MG63 (cell line): ENCODE results near the gene NOS1AP. TPM values are rescaled to one million over a fixed set of nuclear protein-coding genes. Genes with fewer than 3 reads are reported as not detected.

ENCODE experiments used
- DNase-seq: peaks from one replicate; pipeline ENCODE4 v3.0.0-alpha.2; 2020
- H3K27me3 ChIP-seq: fragments of 250-450 bp; sonication (Bioruptor Pico); 2 replicates; pipeline ENCODE4 v1.5.1; 2020; ENCODE audit warnings: mild to moderate bottlenecking, moderate library complexity
- H3K36me3 ChIP-seq: fragments of 250-450 bp; sonication (Bioruptor Pico); 2 replicates; pipeline ENCODE4 v1.5.1; 2020; ENCODE audit warnings: mild to moderate bottlenecking, moderate library complexity
- H3K4me3 ChIP-seq: fragments of 250-450 bp; sonication (Bioruptor Pico); 2 replicates; pipeline ENCODE4 v1.5.1; 2020; ENCODE audit warnings: mild to moderate bottlenecking, moderate library complexity
- H3K9me3 ChIP-seq: fragments of 250-450 bp; sonication (Bioruptor Pico); 2 replicates; pipeline ENCODE4 v1.5.1; 2020; ENCODE audit warnings: mild to moderate bottlenecking, moderate library complexity
- total RNA-seq: library from RNA; depleted of rRNA; stranded (reverse); fragments of >200 nt; shearing (Covaris generic); gene quantifications from 2 replicates; pipeline ENCODE4 v1.2.3, GENCODE V29; 2014; ENCODE audit warnings: low replicate concordance

Gene NOS1AP
- total RNA-seq, 1 experiment from 2014 or later = not detected

GRCh38 chr1:162250004-162250730 lies 180.7 kb downstream of the NOS1AP start:
- Histone ChIP-seq H3K27me3 (peaks cover 4% of the 10 kb centered on the region), H3K36me3 (no peaks in the 10 kb centered on the region), H3K4me3 (no peak overlapping the region), H3K9me3 (no peaks in the 10 kb centered on the region)
- DNase-seq = no peak

- Histone ChIP-seq H3K27me3 (peaks cover 2% of the 10 kb centered on the region), H3K36me3 (no peaks in the 10 kb centered on the region), H3K9me3 (no peaks in the 10 kb centered on the region), H3K4me3 (no peak overlapping the region)
- no peak for DNase-seq
These were observed 181.6 kb downstream of the NOS1AP start for GRCh38 chr1:162251102-162251501.

GRCh38 chr1:162252214-162252613 lies 182.7 kb downstream of the NOS1AP start:
- H3K27me3 ChIP-seq = peaks cover 2% of the 10 kb centered on the region; the same call in 1 of the 2 replicates
- no peak for DNase-seq
- H3K4me3 ChIP-seq = no peak overlapping the region

GRCh38 chr1:162253790-162254189 lies 184.3 kb downstream of the NOS1AP start:
- H3K27me3 ChIP-seq = peaks cover 2% of the 10 kb centered on the region; the same call in 1 of the 2 replicates
- DNase-seq = no peak

More at GRCh38 chr1:162252214-162252613, 182.7 kb downstream of the NOS1AP start:
- H3K9me3 ChIP-seq = no peaks in the 10 kb centered on the region
- H3K36me3 ChIP-seq = no peaks in the 10 kb centered on the region

GRCh38 chr1:162256287-162256686 lies 186.8 kb downstream of the NOS1AP start:
- H3K4me3 ChIP-seq = no peak overlapping the region
- peaks cover 2% of the 10 kb centered on the region; the same call in 1 of the 2 replicates for H3K9me3 ChIP-seq
- H3K36me3 ChIP-seq = no peaks in the 10 kb centered on the region

More at GRCh38 chr1:162253790-162254189, 184.3 kb downstream of the NOS1AP start:
- Histone ChIP-seq H3K4me3 (no peak overlapping the region), H3K36me3 (no peaks in the 10 kb centered on the region), H3K9me3 (no peaks in the 10 kb centered on the region)

GRCh38 chr1:162258394-162258793 lies 188.9 kb downstream of the NOS1AP start:
- no peak for DNase-seq
- Histone ChIP-seq H3K4me3 (no peak overlapping the region), H3K27me3 (peaks cover 2% of the 10 kb centered on the region), H3K36me3 (no peaks in the 10 kb centered on the region), H3K9me3 (peaks cover 2% of the 10 kb centered on the region; the same call in 1 of the 2 replicates)

More at GRCh38 chr1:162256287-162256686, 186.8 kb downstream of the NOS1AP start:
- no peak for DNase-seq
- peaks cover 2% of the 10 kb centered on the region for H3K27me3 ChIP-seq

GRCh38 chr1:162259894-162260455 lies 190.5 kb downstream of the NOS1AP start:
- no peak for DNase-seq
- Histone ChIP-seq H3K4me3 (no peak overlapping the region), H3K27me3 (no peaks in the 10 kb centered on the region; the same call in 1 of the 2 replicates), H3K9me3 (peaks cover 2% of the 10 kb centered on the region; the same call in 1 of the 2 replicates), H3K36me3 (no peaks in the 10 kb centered on the region)

- H3K4me3 ChIP-seq = no peak overlapping the region
- no peaks in the 10 kb centered on the region; the same call in 1 of the 2 replicates for H3K27me3 ChIP-seq
- H3K9me3 ChIP-seq = peaks cover under 1% of the 10 kb centered on the region; the same call in 1 of the 2 replicates
- no peaks in the 10 kb centered on the region for H3K36me3 ChIP-seq
- no peak for DNase-seq
These were observed 194.6 kb downstream of the NOS1AP start for GRCh38 chr1:162264108-162264507.

GRCh38 chr1:162265983-162266382 lies 196.5 kb downstream of the NOS1AP start:
- peaks cover 2% of the 10 kb centered on the region; the same call in 1 of the 2 replicates for H3K27me3 ChIP-seq

GRCh38 chr1:162270016-162270770 lies 200.7 kb downstream of the NOS1AP start:
- Histone ChIP-seq H3K36me3 (no peaks in the 10 kb centered on the region), H3K4me3 (no peak overlapping the region), H3K9me3 (no peaks in the 10 kb centered on the region), H3K27me3 (0 out of 2 replicates have a peak, but pooled peaks cover 2% of the 10 kb centered on the region)
- DNase-seq = no peak

More at GRCh38 chr1:162265983-162266382, 196.5 kb downstream of the NOS1AP start:
- no peaks in the 10 kb centered on the region for H3K36me3 ChIP-seq
- no peak overlapping the region for H3K4me3 ChIP-seq
- no peak for DNase-seq
- H3K9me3 ChIP-seq = no peaks in the 10 kb centered on the region

GRCh38 chr1:162271972-162272371 lies 202.5 kb downstream of the NOS1AP start:
- Histone ChIP-seq H3K27me3 (0 out of 2 replicates have a peak, but pooled peaks cover 2% of the 10 kb centered on the region), H3K4me3 (no peak overlapping the region), H3K9me3 (no peaks in the 10 kb centered on the region), H3K36me3 (no peaks in the 10 kb centered on the region)
- DNase-seq = no peak

GRCh38 chr1:162272419-162272818 lies 202.9 kb downstream of the NOS1AP start:
- no peak for DNase-seq
- H3K27me3 ChIP-seq = 0 out of 2 replicates have a peak, but pooled peaks cover 2% of the 10 kb centered on the region
- H3K4me3 ChIP-seq = no peak overlapping the region
- no peaks in the 10 kb centered on the region for H3K36me3 ChIP-seq
- H3K9me3 ChIP-seq = no peaks in the 10 kb centered on the region

GRCh38 chr1:162275622-162276175 lies 206.2 kb downstream of the NOS1AP start:
- no peak overlapping the region for H3K4me3 ChIP-seq
- no peaks in the 10 kb centered on the region for H3K9me3 ChIP-seq
- H3K27me3 ChIP-seq = peaks cover 4% of the 10 kb centered on the region
- DNase-seq = no peak
- H3K36me3 ChIP-seq = no peaks in the 10 kb centered on the region

GRCh38 chr1:162276493-162276892 lies 207.0 kb downstream of the NOS1AP start:
- peaks cover 6% of the 10 kb centered on the region for H3K27me3 ChIP-seq
- no peak overlapping the region for H3K4me3 ChIP-seq
- no peaks in the 10 kb centered on the region for H3K36me3 ChIP-seq
- DNase-seq = no peak
- no peaks in the 10 kb centered on the region for H3K9me3 ChIP-seq

- H3K27me3 ChIP-seq = peaks cover 6% of the 10 kb centered on the region
- H3K9me3 ChIP-seq = no peaks in the 10 kb centered on the region
- no peaks in the 10 kb centered on the region for H3K36me3 ChIP-seq
- DNase-seq = no peak
- no peak overlapping the region for H3K4me3 ChIP-seq
These were observed 209.6 kb downstream of the NOS1AP start for GRCh38 chr1:162279136-162279498.

GRCh38 chr1:162281426-162281825 lies 211.9 kb downstream of the NOS1AP start:
- DNase-seq = no peak
- no peak overlapping the region for H3K4me3 ChIP-seq
- peaks cover 6% of the 10 kb centered on the region for H3K27me3 ChIP-seq
- no peaks in the 10 kb centered on the region for H3K9me3 ChIP-seq
- H3K36me3 ChIP-seq = no peaks in the 10 kb centered on the region

GRCh38 chr1:162283657-162284056 lies 214.2 kb downstream of the NOS1AP start:
- Histone ChIP-seq H3K27me3 (peaks cover 5% of the 10 kb centered on the region; the same call in 1 of the 2 replicates), H3K4me3 (no peak overlapping the region), H3K36me3 (no peaks in the 10 kb centered on the region), H3K9me3 (no peaks in the 10 kb centered on the region)
- DNase-seq = no peak
